HT-29 (cell line): ENCODE measurements around the gene UGGT2. TPM values are rescaled to one million over a fixed set of nuclear protein-coding genes. Genes with fewer than 3 reads are reported as not detected.

Experiments used
- small RNA-seq: library from RNA; depleted of rRNA; stranded (forward); fragments of <200 nt; gene quantifications from one replicate; pipeline ENCODE3, GENCODE V24; 2014
- total RNA-seq: library from RNA; depleted of rRNA; stranded (reverse); fragments of >200 nt; shearing (Covaris generic); gene quantifications from 2 replicates; pipeline ENCODE4 v1.2.3, GENCODE V29; 2014; rRNA removed

UGGT2 gene
- total RNA-seq, 1 experiment from 2014 or later: 51.5 TPM

Small RNA genes lying within 50 kb of the gene (small RNA-seq; reads per million reads assigned to genes)
- gene HMGN1P24: not detected

Other genes starting within 250 kb of the UGGT2 start
- not detected in 2 replicates for gene HS6ST3, start 36.7 kb upstream of the UGGT2 start, total RNA-seq